Vagina (tissue), 2 donors: ENCODE data around the gene TAGLN2. TPM values are rescaled to one million over a fixed set of nuclear protein-coding genes. Genes with fewer than 3 reads are reported as not detected.

Experiments
- DNase-seq, 2 donors: peaks; one replicate each; pipeline ENCODE4 v3.0.0-alpha.2; 2017; ENCODE audit errors: extremely low spot score in 2 of 2
- H3K27ac ChIP-seq: fragments of 200-600 bp; sonication (generic); one replicate; pipeline ENCODE4 v1.5.1; 2019
- H3K27me3 ChIP-seq: fragments of 200-600 bp; sonication (generic); one replicate; pipeline ENCODE4 v1.5.1; 2019
- H3K36me3 ChIP-seq, 2 donors: fragments of 200-600 bp; sonication (generic); one replicate each; pipeline ENCODE4 v1.5.1; 2017 to 2019
- H3K4me1 ChIP-seq: fragments of 200-600 bp; sonication (generic); one replicate; pipeline ENCODE4 v1.5.1; 2019
- H3K4me3 ChIP-seq, 2 donors: fragments of 200-600 bp; sonication (generic); 1 replicate in 1 of 2; 2 replicates in 1 of 2; pipeline ENCODE4 v1.5.1; 2016 to 2019
- H3K9me3 ChIP-seq: fragments of 200-600 bp; sonication (generic); one replicate; pipeline ENCODE4 v1.5.1; 2019
- CTCF ChIP-seq, 3 experiments: fragments of 450-650 bp in 2 of 3; fragments of 200-600 bp in 1 of 3; sonication (generic) in 1 of 3; IDR thresholded peaks; one replicate each; pipeline ENCODE4 v1.5.1; 2017 to 2019; ENCODE audit warnings: antibody characterized with exemption in 3 of 3, mild to moderate bottlenecking in 2 of 3, moderate library complexity in 2 of 3
- POLR2A ChIP-seq, 2 donors: fragments of 450-650 bp; IDR thresholded peaks; one replicate each; pipeline ENCODE4 v1.6.1; 2017; ENCODE audit warnings: antibody characterized with exemption in 2 of 2, mild to moderate bottlenecking in 2 of 2, moderate library complexity in 2 of 2
- POLR2AphosphoS5 ChIP-seq, 2 donors: sonication (generic); formaldehyde crosslinking; IDR thresholded peaks; one replicate each; pipeline ENCODE4 v1.9.0; 2017; ENCODE audit warnings: antibody characterized with exemption in 2 of 2, mild to moderate bottlenecking in 2 of 2, low read depth in 1 of 2; ENCODE audit not compliant: insufficient read depth in 1 of 2
- intact Hi-C: fragments of 100-400 bp; cut with DNase I; formaldehyde crosslinking; loops from one replicate; pipeline ENCODE4 v1.15.1; 2023
- microRNA-seq: library from miRNA; unstranded; fragments of <30 nt; microRNA quantifications from one replicate; pipeline ENCODE4, GENCODE V29; 2017; ENCODE audit warnings: borderline number of aligned reads, borderline replicate concordance
- small RNA-seq: library from RNA; depleted of rRNA; stranded (forward); fragments of <200 nt; gene quantifications from one replicate; pipeline ENCODE3, GENCODE V24; 2016
- total RNA-seq: library from RNA; depleted of rRNA; stranded (reverse); fragments of >200 nt; gene quantifications from one replicate; pipeline ENCODE4 v1.2.3, GENCODE V29; 2016

Gene TAGLN2
- total RNA-seq, 1 donor from 2014 or later: 290 TPM

GRCh38 chr1:159869173-159869572 lies 56.1 kb downstream of the TAGLN2 start:
- intact Hi-C loops: no loop called here
- peaks cover 30% of the 10 kb centered on the region for H3K4me1 ChIP-seq
- TF ChIP-seq POLR2AphosphoS5 (IDR thresholded peaks at IDR 0.05; ENCODE audit: insufficient read depth in 1 of 2, low read depth in 1 of 2) (no peak), POLR2A (IDR thresholded peaks at IDR 0.05) (no peak), CTCF (IDR thresholded peaks at IDR 0.05) (no peak)
- no peak overlapping the region for H3K27ac ChIP-seq
- H3K27me3 ChIP-seq: no peaks in the 10 kb centered on the region
- no peak overlapping the region for H3K4me3 ChIP-seq
- no peak for DNase-seq
- no peaks in the 10 kb centered on the region for H3K9me3 ChIP-seq
- H3K36me3 ChIP-seq: no peaks in the 10 kb centered on the region

GRCh38 chr1:159868766-159869165 lies 56.5 kb downstream of the TAGLN2 start:
- H3K4me1 ChIP-seq: peaks cover 30% of the 10 kb centered on the region

More at GRCh38 chr1:159868766-159869165, 56.5 kb downstream of the TAGLN2 start:
- Histone ChIP-seq H3K27ac (peak overlapping the region; percentile 22), H3K9me3 (no peaks in the 10 kb centered on the region), H3K36me3 (no peaks in the 10 kb centered on the region), H3K27me3 (no peaks in the 10 kb centered on the region), H3K4me3 (no peak overlapping the region)
- intact Hi-C loops: no loop called here
- TF ChIP-seq POLR2AphosphoS5 (IDR thresholded peaks at IDR 0.05; ENCODE audit: insufficient read depth in 1 of 2, low read depth in 1 of 2) (no peak), POLR2A (IDR thresholded peaks at IDR 0.05) (no peak), CTCF (IDR thresholded peaks at IDR 0.05) (no peak)
- no peak for DNase-seq

Small RNA genes lying within 50 kb of the gene (microRNA-seq; reads per million reads assigned to microRNA genes)
- gene MIR4259: not detected

Small RNA genes lying within 50 kb of the gene (small RNA-seq; reads per million reads assigned to genes)
- not detected for gene MIR4259

Other genes starting within 250 kb of the TAGLN2 start
- not detected for gene CRP, start 210.9 kb downstream of the TAGLN2 start, total RNA-seq
- gene DUSP23, start 144.5 kb downstream of the TAGLN2 start, total RNA-seq: 106 TPM
- gene FCRL6, start 123.1 kb downstream of the TAGLN2 start, total RNA-seq: not detected
- gene SLAMF8, start 98.6 kb downstream of the TAGLN2 start, total RNA-seq: 1.5 TPM
- not detected for gene VSIG8, start 62.9 kb downstream of the TAGLN2 start, total RNA-seq
- gene CFAP45, start 25.3 kb downstream of the TAGLN2 start, total RNA-seq: not detected
- 5.6 TPM for gene IGSF9, start 20.1 kb upstream of the TAGLN2 start, total RNA-seq
- gene SLAMF9, start 28.7 kb upstream of the TAGLN2 start, total RNA-seq: not detected
- gene PIGM, start 106.5 kb upstream of the TAGLN2 start, total RNA-seq: 2.7 TPM
- gene KCNJ10, start 144.7 kb upstream of the TAGLN2 start, total RNA-seq: not detected
- gene KCNJ9, start 156.0 kb upstream of the TAGLN2 start, total RNA-seq: not detected
- 21.6 TPM for gene IGSF8, start 173.1 kb upstream of the TAGLN2 start, total RNA-seq
- 11.0 TPM for gene ATP1A2, start 190.3 kb upstream of the TAGLN2 start, total RNA-seq
- not detected for gene ATP1A4, start 226.1 kb upstream of the TAGLN2 start, total RNA-seq